HEK293 (cell line): ENCODE results near the gene TTLL11.

ENCODE experiments used
- ZNF16 ChIP-seq: fragments of 450-650 bp; formaldehyde crosslinking; IDR thresholded peaks from 2 replicates; pipeline ENCODE4 v1.5.1; 2016; ENCODE audit warnings: low read depth, missing biosample characterization, missing genetic modification characterization
- ZNF48 ChIP-seq: fragments of 450-650 bp; formaldehyde crosslinking; IDR thresholded peaks from 2 replicates; pipeline ENCODE4 v1.5.1; 2016; ENCODE audit warnings: missing biosample characterization, missing genetic modification characterization
- ZNF558 ChIP-seq: fragments of 450-650 bp; formaldehyde crosslinking; IDR thresholded peaks from 2 replicates; pipeline ENCODE4 v1.5.1; 2016; ENCODE audit warnings: missing biosample characterization, missing genetic modification characterization
- TF ChIP-seq, protein P1 (sequence below): fragments of 450-650 bp; formaldehyde crosslinking; IDR thresholded peaks from 2 replicates; pipeline ENCODE4 v1.5.1; 2016; ENCODE audit warnings: missing biosample characterization, missing genetic modification characterization

DNA sequence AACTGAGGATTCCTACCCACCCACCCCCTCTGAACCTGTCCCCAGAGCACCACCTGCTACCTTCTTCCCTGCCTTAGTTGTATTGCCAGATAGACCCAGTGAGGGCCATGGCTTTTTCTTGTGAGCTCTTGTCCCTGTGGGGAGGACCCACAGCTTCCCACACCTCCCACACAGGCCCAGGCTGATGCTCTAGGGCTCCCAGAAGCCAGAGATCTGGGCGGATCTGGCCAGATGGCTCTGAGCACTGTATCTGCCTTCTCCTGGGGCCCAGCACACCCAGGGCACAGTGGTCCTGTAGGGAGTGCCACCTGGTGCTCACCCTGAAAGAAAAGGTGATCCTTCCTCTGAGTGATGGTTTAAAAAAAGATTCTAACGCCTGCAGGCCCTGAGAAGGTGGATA lies 310.0 kb downstream of the TTLL11 start:
- TF ChIP-seq ZNF558 (tag by site-specific recombination) (no peak), ZNF48 (tag by site-specific recombination) (no peak), ZNF16 (tag by site-specific recombination) (no peak)
- TF ChIP-seq, protein P1, sequence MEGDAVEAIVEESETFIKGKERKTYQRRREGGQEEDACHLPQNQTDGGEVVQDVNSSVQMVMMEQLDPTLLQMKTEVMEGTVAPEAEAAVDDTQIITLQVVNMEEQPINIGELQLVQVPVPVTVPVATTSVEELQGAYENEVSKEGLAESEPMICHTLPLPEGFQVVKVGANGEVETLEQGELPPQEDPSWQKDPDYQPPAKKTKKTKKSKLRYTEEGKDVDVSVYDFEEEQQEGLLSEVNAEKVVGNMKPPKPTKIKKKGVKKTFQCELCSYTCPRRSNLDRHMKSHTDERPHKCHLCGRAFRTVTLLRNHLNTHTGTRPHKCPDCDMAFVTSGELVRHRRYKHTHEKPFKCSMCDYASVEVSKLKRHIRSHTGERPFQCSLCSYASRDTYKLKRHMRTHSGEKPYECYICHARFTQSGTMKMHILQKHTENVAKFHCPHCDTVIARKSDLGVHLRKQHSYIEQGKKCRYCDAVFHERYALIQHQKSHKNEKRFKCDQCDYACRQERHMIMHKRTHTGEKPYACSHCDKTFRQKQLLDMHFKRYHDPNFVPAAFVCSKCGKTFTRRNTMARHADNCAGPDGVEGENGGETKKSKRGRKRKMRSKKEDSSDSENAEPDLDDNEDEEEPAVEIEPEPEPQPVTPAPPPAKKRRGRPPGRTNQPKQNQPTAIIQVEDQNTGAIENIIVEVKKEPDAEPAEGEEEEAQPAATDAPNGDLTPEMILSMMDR = no peak
